ENCODE measurements around the gene NUDT16.

NUDT16 gene

GRCh38 chr3:131386429-131387165, 5.0 kb downstream of the NUDT16 start:
- peak; percentile 73 for DNase-seq (ENCODE audit: low read depth)

DNA sequence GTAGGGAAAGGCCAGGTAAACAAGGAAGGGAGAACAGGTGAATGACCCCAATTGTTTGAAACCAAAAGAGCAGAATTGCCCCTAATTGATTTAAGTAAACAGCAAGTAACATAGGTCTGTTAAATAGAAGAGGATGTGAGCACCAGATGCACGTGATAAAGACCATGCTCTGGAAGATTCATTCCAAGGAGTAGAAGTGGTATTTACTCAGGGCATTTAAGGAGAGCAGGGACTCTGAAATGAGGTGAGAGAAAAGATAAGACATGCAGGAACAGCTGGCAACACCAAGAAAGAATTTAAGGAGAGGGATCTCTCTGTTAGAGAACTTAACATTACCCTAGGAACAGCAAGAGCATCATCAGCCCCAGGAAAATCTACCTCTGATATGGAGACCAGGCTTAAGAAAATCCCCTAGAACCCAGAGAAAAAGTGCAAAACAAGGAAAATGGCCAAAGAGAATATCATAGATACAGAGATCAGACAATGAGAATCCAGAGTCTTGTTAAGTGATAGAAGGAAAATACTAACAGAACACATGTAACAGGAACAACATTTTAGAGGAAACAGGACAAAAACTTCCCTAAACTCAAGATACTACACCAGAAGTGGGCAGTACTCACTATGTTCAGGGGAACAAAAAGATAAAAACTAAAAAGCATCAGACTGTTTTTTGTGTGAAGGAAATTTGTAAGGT, 6.4 kb downstream of the NUDT16 start:
- no peak for DNase-seq (ENCODE audit: low read depth)

GRCh38 chr3:131388490-131388799, 6.9 kb downstream of the NUDT16 start:
- DNase-seq (ENCODE audit: low read depth), result no peak

DNA sequence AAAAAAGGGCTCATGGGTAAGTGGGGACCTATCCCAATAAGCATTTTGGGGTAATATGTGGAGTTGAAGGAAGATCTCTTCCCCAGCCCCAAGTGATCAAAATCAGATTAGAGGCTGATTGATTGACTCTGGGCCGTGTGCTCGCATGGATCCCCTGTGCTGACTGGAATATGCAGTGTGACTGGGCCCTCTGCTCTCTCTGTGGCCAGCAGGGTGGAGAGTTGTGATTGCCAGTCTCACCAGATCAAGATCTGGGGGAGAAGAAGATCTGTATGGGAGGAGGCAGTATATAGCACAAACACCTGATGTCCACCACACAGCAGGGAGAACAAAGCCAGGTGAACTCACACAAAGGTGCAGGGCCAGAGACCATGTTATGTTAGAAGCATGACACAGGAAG, 8.8 kb downstream of the NUDT16 start:
- DNase-seq (ENCODE audit: low read depth), result no peak

DNA sequence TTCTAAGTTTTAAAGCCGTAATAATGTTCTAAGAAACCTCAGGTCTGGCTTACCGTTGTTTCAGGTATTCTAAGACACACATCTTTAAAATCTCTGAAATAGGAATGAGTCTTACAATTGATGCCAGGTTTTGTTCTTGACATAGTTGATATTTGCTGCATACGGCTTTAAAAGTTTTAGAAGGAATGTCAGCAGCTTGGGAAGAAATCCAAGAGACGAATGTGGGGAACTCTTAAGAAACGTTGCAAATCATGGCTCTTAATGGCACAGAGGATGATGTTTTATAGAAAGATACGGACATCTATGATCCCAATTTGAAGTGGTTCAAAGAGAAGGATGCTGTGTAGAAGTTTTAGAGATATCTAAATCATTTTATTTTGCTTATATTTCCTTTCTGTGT, 11.5 kb downstream of the NUDT16 start:
- DNase-seq (ENCODE audit: low read depth), result no peak

DNA sequence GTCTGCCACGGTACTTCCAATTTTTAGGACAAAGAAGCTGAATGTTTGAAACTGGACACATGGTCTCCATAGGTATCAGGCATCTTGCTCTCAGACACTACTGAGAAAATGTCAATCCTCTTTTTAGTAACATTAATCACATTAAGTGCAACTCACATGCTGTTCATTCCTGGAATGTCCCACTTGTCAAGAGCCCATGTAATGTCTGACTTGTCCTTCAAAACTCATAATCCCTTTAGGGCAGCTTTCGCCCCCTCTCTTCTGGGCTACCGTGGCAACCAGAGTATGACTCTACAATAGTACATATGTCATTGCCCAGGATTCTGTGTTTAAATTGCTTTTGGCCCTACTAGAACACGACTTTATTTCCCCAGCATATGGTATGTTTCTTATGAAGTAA, 12.3 kb downstream of the NUDT16 start:
- DNase-seq (ENCODE audit: low read depth), result no peak

GRCh38 chr3:131394400-131394799, 12.8 kb downstream of the NUDT16 start:
- no peak for DNase-seq (ENCODE audit: low read depth)

GRCh38 chr3:131396170-131396569, 14.6 kb downstream of the NUDT16 start:
- peak; percentile 18 for DNase-seq (ENCODE audit: low read depth)

DNA sequence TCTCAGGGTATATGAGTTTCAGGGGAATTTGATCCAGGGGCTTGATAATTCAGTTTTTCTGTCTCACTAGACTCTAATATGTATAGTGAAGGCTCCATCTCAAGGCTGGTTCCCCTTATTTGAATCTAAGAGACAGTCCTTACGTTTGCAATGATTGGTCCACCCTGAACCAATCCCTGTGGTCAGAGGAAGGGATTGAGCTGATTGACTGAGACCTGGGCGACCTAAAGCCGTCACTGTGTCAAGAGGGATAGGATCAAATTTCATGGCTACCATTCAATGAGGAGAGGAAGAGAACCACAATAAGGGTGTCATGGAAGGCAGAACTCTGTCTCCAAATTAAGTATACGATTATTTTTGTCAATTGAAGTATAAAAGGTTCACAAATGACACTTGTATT, 16.3 kb downstream of the NUDT16 start:
- DNase-seq (ENCODE audit: low read depth), result no peak

DNA sequence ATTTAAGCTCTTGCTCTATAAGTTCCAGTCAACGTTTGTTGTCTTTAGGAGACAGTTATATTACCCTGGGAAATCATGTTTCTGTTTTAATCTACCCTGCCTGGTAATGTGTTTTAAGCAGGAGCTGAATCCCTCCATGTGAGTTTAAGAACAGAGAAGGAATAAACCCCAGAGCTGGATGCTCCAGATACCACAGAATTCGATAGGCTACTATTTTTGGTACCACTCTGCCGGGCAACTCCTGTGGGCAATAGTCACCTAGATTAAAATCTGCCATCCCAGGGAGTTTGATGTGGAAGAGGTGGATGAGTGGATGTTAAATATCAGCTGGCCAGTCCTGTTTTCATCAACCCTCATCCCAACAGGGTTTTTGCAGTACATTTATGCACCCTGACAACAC, 20.4 kb downstream of the NUDT16 start:
- DNase-seq (ENCODE audit: low read depth), result no peak

- peak; percentile 60 for DNase-seq (ENCODE audit: low read depth)
These were observed 20.9 kb downstream of the NUDT16 start for GRCh38 chr3:131402391-131403039.

DNA sequence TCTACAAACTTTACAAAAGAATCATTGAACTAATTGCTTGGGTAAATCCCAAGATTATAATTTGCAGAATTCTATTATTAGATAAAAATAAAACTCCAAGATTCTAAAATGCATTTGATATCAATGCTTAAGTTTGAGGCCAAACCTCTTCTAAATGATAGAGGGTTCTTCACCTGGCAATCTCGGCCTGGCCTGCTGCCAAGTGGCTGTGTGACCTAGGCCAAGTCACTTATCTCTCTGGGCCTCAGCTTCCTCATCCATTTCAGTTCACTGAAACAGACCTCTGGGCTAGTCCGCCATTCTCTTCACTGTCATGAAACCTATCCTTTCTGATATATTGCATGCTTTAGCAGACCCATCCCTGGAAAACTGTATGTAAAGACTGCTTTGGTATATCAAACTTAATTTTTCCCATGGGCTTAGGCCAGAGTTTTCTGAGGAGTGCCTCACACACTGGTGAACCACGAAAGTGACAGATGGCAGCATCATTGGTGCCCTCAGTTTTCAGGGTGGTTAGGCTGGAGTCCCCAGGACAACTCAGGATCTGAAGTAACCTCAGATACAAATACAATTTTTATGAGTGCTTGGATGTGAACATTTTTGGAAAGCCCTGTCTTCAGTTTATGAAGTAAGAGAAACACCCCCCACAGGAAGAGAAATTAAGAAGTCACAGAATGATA, 21.8 kb downstream of the NUDT16 start:
- no peak for DNase-seq (ENCODE audit: low read depth)

DNA sequence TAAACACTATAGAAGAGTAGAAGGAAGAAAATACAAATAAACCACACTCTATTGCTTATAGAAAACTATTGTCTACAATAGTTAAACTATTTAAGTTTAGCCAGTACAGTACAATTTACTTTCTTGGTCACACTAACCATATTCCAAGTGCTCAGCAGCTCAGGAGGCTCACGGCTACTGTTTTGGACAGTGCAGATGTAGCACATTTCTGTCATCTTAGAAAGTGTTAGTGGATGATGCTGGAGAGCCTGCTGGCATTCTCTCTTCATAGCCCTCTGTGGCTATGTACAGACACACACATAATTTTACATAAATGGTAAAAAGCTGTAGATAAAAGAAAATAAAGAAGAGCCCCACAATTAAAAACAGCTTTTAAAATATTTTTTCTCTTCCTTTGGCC, 23.8 kb downstream of the NUDT16 start:
- no peak for DNase-seq (ENCODE audit: low read depth)

DNA sequence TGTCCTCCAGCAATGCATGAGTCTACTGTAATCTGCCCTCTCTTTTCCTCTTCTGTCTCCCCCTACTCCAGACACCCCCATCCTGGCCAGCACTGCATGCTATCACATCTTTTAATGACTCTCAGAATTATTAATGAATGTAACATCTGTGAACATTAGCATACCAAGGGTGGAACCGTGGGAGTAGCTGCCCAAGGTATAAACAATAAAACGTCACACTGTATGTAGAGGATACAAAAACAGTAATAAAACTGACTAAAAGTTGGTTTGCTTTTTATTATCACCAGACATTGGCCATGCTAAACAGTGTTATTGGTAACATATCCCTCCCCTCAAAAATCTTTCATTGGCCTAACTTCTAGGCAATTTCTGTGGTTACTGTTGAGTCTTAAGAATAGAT, 24.7 kb downstream of the NUDT16 start:
- DNase-seq (ENCODE audit: low read depth), result no peak

DNA sequence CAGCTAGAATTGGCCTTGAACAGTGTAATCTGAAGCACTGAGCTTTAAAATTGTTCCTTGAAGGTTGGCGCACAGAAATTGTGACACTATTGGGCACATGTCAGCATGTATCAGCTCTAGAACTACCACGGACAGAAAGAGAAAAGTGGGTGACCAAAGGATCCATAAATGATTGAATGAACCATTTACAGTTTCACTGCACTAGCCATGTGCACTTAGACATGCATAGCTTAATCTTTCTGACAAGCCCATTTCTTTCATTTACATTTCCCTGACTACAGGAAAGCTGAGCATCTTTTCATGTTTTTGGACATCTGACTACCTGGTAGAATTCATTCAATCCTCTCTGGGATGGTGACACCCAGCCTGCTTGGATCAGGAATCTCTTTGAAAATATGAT, 36.2 kb downstream of the NUDT16 start:
- no peak for DNase-seq (ENCODE audit: low read depth)

GRCh38 chr3:131421301-131421700, 39.7 kb downstream of the NUDT16 start:
- DNase-seq (ENCODE audit: low read depth), result no peak

DNA sequence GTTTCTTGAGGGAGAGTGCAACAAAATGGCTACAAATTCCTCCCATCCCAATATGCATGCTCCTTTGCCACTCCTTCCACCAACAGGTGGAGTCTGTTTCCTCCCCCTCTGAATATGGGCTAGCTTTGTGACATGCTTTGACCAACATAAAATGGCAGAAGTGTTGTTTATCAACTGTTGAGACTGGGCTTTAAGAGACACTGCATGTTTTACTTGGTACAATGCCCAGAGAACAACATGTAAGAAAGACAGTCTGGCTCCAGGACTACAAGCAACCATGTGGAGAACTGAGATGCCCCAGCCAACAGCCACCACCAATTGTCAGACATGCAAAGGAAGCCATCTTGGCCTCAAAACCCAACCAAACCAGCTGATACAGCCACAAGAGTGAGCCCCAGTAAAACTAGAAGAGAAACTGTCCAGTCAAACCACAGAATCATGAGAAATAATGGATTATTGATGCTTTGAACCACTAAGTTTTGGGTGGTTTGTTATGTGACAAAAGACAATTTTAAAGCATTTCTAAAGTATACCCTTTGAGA, 40.5 kb downstream of the NUDT16 start:
- no peak for DNase-seq (ENCODE audit: low read depth)

DNA sequence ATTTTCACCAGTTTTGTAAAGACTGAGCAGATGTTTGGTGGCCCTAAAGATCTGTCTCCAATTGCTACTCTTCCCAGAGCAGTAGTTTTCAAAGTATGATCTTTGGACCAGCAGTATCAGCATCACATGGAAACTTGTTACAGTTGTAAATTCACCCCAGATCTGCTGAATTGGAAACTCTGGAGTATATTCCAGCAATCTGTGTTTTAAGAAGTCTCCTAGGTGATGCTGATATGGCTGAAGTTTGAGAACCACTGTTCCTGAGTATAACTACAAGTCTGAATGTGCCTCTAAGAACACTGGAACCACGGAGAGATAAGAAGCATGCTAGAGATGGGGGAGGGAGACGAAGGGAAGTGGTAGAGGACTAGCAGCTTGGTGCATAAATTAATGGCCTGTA, 45.7 kb downstream of the NUDT16 start:
- DNase-seq (ENCODE audit: low read depth), result no peak

DNA sequence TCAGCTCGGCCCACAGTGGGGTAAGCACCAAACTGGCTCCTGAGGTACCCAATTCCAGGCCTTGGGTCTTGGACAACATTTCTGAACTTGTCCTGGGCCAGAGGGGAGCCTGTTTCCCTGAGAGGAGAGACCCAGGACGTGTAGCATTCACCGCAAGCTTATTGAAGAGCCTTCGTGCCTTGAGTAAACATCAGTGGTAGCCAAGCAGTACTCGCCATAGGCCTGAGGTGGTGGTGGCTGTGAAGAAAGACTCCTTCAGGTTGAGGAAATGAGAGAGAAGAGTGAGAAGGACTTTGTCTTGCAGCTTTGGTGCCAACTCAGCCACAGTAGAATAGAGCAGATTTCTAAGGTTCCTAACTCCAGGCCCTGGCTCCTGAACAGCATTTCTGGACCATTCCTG, 50.2 kb downstream of the NUDT16 start:
- no peak for DNase-seq (ENCODE audit: low read depth)

- no peak for DNase-seq (ENCODE audit: low read depth)
These were observed 50.9 kb downstream of the NUDT16 start for GRCh38 chr3:131432441-131432840.

- DNase-seq (ENCODE audit: low read depth), result no peak
These were observed 53.4 kb downstream of the NUDT16 start for GRCh38 chr3:131435000-131435399.
